RCC 7860 (cell line): ENCODE results near the gene LRBA.
A peak's percentile ranks its signal among the peaks of the same experiment; 100 is the strongest.

ENCODE experiments used
- DNase-seq: peaks from one replicate; pipeline ENCODE4 v3.0.0-alpha.2; 2015; ENCODE audit warnings: low spot score
- FAIRE-seq: peaks from 2 replicates; lab custom pipeline; 2012; peaks lifted over from hg19 to GRCh38; lab: Jason Lieb, UNC

LRBA gene

DNA sequence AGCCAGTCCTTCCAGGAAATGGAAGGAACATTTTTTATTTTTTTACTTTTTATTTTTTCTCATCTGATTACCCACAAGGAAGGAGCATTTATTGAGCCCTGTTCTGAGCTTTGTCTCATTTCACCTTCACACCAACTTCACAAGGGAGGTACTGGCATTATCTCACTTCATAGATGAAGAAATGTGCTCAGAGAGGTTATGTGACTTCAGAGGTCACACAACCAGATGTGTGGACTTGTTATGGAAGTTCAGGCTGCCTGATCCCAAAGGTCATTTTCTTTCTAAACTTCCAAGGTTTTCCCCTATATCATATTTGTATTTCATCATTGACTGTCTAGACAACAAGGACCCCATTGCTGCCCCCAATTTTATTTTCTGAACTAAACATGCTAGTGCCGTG is 776.5 kb downstream of the LRBA start:
- DNase-seq (no peak), FAIRE-seq (no peak)

DNA sequence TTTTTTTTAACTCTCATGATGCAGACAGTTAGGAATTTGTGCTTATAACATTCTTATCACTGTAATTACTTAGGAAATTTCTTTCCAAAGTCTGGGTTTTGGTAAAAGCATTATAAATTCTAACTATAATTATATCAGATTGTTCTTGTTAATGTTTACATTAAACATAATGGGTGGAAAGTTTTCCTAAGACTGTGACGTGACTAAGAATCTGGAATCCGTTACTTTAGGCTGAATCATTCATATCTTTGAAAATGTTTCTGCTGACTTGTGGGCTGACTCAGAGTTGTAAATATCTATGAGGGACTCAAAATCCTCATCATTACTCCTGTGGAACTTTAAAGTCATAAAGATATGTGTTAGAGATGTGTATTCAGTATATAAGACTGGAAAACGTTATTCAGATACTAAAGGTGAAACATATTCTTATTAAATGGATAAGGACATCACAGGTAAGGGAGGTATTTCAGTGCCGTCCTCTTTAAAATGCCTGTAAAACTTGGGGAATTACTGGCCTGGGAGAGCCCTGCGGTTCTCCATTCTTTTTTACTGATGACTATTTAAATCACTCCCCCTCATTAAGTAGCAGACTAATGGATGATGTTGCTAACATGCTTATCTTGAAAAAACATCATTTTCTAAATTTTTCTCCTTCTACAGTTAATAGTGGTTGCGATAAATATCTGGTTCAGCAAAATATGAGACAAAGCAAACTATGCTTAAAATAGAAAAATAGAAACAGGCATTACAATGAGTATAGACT is 777.8 kb downstream of the LRBA start:
- DNase-seq (peak; percentile 84), FAIRE-seq (peak; percentile 94)

DNA sequence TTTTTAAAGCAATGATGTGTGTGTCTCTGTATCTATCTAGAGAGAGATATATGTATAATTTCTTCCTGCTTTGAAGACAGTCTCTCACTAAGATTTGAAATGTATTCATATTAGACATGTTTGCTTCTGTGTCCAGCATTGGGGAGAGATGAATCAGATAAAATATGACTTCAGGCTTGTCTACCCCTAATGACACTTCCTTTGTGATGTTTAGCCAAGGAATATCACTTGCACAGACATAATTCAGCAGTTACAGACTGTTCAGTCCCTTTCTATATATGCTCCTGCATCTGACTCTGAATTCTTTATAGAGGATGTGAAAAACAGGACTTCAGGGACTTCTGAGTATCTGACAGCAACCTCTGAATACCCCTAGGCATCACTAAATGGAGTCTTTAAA is 778.5 kb downstream of the LRBA start:
- peak; percentile 74 for DNase-seq
- no peak for FAIRE-seq

DNA sequence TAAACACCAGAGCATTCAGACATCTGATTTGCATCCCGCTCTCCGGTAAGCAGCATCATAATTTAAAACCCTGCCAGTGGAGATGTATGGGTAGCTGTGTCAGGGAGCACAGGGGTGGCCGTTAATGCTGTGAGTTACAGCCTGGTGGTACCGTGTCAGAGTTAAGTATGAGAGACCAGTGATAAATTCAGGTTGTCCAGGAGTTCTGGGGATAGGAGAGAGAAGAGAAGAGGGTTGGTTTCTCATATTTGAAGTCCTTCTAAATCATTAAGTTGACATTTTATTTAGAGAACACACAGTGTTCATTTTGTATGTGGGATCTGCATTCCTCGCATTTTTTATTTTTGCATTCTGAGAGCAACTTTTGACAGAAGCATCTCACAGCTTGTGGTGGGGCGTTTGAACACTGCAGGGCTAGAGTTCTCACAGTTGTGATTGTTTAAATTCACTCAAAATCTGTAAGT is 779.2 kb downstream of the LRBA start:
- DNase-seq (no peak), FAIRE-seq (no peak)

DNA sequence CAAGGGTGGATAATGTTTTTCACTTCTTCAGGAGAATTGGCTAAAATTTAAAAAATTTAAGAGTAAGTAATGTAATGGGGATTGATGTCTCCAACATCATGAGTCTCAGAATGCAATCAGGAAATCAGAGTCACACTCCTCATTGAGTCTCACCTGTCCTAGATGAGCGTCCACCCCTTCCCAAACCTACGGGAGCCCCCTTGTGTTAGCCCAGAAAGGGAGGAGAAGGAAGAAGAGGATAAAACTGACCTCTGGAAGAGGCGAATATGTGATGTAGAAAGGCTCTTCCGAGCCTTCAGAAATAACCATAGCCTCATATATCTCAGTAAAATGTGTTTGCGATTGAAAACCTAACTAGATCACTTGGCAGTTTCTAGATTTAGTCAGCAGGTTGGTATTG is 779.8 kb downstream of the LRBA start:
- no peak for FAIRE-seq
- DNase-seq, result no peak

DNA sequence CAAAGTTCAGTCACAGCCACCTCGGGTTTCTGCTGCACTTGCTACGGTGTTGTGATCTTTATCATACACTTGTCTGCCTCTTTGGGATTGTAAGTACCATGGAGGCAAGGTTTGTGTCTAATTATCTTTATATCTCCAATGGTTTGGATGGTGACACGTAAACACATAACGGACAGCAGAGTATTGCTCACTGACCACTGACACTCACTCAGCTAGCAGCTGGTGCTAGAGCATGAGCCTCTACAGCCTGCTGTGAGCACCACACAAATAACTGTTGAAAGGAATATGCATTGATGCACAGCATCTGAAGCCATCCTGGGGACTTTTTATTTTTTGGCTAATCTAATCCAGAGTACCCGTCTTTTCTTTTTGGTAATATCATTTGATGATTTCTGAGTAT is 780.8 kb downstream of the LRBA start:
- DNase-seq (peak; percentile 8), FAIRE-seq (no peak)

DNA sequence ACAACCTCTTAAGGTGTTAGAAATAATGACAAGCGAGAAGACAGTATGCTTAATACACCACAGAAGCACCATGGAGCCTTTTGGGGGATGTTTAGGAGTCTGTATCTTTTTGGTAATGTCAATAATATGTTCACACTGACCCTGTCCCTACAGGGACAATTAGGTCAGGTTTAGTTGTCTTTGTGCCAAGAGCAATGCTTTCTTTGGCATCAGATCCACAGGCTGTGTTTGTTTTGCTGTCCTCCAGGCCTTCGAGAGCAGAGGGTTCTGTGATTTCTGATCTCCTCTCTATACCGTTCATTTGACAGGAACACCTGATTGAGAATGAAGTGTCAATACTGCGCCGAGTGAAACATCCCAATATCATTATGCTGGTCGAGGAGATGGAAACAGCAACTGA is 783.1 kb downstream of the LRBA start:
- no peak for FAIRE-seq

DNA sequence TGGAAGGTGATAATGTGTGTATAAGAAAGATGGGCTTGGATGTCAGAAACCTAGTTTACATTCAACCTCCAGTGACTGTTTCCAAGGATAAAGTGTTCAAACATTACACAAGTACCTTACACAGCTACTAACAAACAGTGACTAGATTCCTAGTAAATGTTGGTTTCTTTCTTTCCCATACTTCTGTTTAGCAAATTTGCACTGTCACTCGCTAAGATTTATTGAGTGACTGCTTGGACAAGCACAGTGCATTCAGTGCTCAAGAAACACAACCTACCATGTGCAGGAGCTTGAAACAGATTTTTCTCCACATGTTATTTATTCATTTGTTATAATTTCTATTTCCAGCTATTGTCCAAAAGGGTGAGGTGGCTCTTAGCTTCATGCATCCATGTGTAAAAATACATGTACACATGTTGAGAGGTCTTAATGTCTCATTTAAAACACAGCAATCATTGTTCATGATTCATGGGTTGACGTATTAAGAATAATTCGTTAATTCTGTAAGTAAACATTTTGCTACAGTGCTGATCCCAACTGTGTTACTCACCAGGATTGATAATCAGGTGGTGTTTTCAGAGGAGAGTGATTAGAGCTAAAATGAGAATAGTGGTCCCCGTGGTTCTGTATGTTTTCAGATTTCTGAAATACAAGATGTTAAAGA is 783.8 kb downstream of the LRBA start:
- DNase-seq (no peak), FAIRE-seq (no peak)

More for the DNA sequence above, 783.1 kb downstream of the LRBA start:
- DNase-seq, result no peak

DNA sequence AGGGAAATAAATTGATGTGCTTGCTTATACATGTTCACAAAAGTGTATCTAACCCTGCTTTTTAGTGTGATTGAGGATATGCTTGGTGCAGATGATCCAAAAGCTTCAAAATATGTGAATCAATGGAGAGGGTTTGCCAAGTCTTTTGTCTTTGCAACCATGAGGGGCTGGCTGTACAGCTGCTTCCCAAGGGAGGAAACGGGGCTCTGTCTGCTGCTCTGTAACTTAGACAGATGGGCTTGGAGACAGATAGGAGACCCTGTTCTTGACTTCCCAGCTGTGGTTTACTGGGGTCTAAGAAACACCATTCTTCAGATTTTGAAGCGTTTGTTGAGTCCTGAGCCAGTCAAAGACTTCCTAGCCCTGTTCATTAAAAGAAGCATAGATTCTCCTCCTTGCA is 784.5 kb downstream of the LRBA start:
- no peak for FAIRE-seq
- no peak for DNase-seq

DNA sequence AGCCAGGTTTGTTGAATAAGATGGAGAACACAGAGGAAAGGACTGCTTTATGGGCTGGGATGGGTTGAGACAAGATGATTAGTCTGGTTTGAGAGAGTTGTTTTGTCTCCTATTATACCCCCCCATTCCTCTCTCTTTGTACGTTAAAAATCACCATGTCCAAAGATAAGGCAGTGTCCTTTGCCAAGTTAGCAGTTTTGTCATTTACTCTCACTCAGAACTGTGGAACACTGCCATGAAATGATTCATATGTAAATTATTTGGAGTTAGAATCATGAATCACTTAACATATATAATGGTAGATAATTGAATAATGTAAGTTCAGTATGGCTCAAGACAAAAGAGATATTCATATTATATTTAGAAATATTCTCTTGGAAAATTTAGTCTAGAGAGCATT is 785.6 kb downstream of the LRBA start:
- DNase-seq (peak; percentile 7), FAIRE-seq (peak; percentile 44)

DNA sequence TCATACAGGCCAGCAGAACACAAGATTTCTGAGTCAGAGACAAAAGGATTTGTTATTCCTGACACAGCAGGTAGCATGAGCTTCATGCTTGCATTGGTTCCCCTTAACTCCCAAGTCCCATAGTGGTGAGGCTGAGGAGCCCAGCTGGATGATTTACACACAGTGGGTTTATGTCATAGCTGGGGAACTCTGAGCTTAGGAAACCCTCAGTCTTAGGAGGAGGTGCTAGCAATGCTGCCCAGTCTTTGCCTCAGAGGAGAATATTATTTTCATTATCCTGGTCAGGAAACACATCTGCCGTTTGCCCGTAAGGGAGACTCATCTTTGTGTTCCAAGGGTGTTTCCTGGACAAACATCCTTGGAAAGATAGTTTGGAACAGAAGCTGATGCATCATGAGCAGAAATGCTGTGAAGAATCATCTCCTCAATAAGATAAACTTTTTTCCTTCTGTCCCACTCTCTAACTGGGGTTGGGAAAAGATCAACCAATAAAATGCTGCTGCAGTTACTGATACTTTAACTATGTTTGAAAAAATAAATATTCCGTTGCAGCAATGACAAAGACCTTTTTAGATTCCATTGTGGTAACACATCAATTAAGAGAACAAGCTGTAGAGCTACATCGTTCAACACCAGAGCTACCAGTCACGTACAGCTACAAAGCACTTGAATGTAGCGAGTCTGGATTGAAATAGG is 790.0 kb downstream of the LRBA start:
- peak; percentile 90 for FAIRE-seq
- DNase-seq, result peak; percentile 90

DNA sequence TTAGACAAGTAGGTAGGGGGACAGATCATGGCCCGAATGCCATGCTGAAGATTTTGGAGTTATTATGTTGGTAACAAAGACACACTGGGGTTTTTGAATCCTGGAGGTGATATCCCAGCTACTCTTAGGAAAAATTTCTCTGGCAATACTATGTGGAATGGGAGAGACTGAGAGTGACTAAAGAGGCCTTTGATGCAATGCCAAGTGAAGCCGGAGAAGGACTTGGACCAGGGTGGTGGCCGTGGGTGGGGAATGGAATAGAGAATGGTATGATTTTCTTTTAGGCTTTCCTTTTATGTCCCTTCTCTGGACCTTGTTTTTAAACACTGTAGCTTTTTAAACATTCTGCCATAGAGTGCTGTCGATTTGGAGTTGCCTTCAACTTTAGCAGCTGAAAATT is 795.2 kb downstream of the LRBA start:
- FAIRE-seq (no peak), DNase-seq (no peak)

DNA sequence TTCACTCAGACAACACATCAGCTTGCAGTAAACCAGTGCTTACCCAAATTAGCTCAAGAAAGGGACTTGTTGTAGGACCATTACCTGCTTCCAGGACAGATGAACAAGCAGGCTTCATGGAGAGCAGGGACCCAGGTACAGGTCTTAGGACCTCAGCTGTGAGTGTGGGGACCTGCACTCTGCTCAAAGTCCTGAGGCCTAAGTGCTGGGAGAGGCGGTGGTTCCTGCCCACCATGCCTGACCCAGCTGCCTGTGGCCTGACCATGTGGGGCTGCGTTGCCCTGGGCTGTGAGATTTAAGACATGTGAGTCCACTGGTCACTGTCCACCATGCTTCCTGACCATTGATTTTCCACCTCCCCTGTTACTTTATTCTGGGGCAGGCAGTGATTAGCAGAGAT is 796.6 kb downstream of the LRBA start:
- no peak for FAIRE-seq

DNA sequence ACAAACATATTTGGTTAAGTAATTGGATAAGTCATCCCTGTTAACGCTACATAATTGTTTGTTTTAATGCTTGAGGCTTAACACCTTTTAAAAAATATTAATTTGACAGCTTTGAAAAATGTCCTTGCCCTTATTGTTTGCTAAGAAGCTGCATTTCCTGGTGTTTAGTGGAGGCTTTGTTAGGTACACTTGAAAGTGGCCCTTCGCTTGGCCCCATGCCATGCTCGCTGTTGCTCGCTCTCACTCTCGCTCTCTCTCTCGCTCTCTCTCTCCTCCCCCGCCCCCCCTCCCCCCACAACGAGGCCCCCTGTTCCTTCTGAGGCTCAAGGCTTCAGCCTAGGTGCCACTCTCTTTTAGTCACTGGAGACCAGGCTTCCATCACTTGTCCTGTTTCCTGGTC is 797.3 kb downstream of the LRBA start:
- FAIRE-seq (no peak), DNase-seq (no peak)

More for the DNA sequence above, 796.6 kb downstream of the LRBA start:
- DNase-seq, result no peak

DNA sequence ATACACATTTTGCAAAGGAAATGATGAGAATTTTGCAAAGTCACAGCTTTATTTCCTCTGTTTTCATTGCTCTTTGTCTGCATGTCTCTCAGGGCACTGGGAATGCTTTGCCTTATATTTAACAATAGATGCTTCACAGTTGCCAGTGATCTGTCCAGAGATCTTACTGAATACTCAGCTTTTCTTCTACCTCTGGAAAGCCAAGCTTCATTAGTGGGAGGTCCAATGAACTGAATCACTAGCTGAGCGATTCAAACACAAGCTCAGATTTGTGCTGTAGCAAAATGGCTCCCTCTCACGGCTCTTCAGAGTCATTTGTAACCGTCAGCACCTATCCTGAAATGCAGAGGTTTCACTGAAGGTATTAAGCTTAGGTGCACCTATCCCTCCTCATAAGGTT is 797.9 kb downstream of the LRBA start:
- no peak for FAIRE-seq
- DNase-seq, result peak; percentile 53

DNA sequence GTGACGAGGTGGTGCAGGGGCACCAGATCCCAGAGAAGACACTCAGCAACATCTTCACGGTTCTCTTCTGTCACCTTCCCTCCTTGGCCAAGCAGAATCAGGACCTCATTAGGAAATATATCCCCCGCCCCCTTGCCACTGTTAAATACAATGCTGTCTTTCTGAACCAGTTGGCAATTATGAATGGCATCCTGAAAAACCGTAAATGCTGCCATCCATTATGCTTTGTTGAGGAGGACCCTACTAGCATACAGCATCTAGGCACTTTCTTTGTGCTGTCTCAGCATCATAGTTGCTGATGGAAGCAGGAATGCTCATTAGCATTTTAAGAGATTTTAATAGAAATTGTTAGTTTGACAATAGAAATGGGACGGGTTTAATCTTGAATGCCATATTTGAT is 798.4 kb downstream of the LRBA start:
- DNase-seq (no peak), FAIRE-seq (no peak)

DNA sequence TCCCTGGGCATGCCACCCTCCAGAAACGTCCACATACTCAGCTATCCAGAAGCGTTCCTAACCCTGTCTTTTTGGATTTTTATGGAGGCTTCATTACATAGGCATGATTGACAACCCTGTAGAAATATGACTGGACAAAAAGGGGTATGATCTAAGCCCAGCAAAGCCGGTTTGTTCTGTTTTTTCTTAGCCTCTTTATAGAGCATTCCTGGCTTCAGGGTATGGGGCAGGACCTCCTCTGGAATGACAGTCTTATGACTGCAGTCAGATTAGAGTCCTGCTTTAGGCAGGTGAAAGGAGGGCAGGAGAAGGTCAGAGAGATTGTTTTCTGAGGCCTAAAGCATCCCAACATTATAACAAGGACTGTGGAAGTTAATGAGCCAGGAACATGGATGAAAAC is 799.5 kb downstream of the LRBA start:
- DNase-seq, result no peak

More for the DNA sequence above, 799.5 kb downstream of the LRBA start:
- FAIRE-seq, result no peak
